Lower leg skin (tissue), 4 donors: ENCODE measurements around the gene LIPG. TPM values are rescaled to one million over a fixed set of nuclear protein-coding genes. Genes with fewer than 3 reads are reported as not detected.

Experiments used
- DNase-seq, 2 donors: peaks; one replicate each; pipeline ENCODE4 v3.0.0-alpha.2; 2019; ENCODE audit warnings: low spot score in 2 of 2
- H3K4me3 ChIP-seq: fragments of 200-600 bp; sonication (generic); 2 replicates; pipeline ENCODE4 v1.5.1; 2017; ENCODE audit warnings: mild to moderate bottlenecking, low read depth; ENCODE audit not compliant: poor library complexity, severe bottlenecking
- POLR2A ChIP-seq, 2 donors: fragments of 450-650 bp; IDR thresholded peaks; one replicate each; pipeline ENCODE4 v1.6.1; 2016 to 2017; ENCODE audit warnings: antibody characterized with exemption in 2 of 2, mild to moderate bottlenecking in 1 of 2, moderate library complexity in 1 of 2
- WGBS, 2 donors: methylation state at CpG; one replicate each; pipeline ENCODE4 v1.1.5; 2018; 5-methylcytosine and 5-hydroxymethylcytosine counted together
- intact Hi-C: fragments of 100-400 bp; cut with DNase I; formaldehyde crosslinking; loops from one replicate; pipeline ENCODE4 v1.15.0; 2023; ENCODE audit warnings: low total_unique reads
- total RNA-seq, 4 donors: library from RNA; depleted of rRNA; stranded (reverse); fragments of >200 nt; gene quantifications; one replicate each; pipeline ENCODE4 v1.1.0, GENCODE V29; 2016
- TF ChIP-seq, protein P1 (sequence below), 3 donors: fragments of 450-650 bp; IDR thresholded peaks; one replicate each; pipeline ENCODE4 v1.5.1; 2016; ENCODE audit warnings: antibody characterized with exemption in 3 of 3, mild to moderate bottlenecking in 3 of 3, moderate library complexity in 2 of 3

The LIPG gene
- total RNA-seq, 4 donors from 2014 or later, result 0.23 to 3.6 (median 2.0) TPM

DNA sequence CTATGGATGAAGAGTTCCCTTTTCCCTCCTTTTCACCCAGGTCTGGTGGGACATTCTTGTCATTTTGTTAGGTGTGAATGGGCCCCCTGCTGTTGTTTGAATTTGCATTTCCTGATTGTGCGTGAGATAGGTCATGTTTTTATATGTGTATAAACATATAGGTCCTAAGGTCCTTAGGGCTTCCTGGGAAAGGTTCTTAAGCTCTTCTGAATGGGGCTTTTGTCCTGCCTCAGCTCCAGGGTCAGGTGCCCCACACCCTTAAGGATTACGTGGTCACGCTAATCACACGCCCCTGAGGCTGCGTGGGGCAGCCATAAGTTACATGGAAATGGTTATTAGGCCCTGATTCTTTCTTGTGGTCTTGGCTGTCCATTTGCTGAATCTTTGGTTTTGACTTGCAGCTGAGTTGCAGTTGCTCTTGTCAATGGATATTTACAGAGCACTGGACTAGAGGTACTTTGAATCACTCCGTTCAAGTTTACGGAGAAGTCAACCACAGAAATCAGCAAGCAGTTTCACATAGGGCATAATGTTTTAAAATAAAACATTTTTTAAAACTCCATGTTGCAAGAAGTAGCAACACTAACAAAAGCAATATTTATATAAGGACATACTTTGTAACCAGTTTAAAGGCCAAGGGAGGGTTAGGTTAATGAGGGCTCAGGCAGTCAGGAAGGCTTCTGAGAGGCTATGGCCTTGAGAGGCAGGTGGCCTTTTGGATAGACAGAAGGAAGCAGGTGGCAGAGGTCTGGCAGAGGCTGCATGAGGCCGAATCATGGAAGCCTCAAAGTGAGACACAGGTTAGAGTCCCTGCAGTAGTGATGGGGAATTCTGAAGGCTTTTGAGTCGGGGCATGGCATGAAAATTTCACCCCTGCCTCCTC, 24.2 kb downstream of the LIPG start:
- intact Hi-C loops, result no loop called here
- no peak overlapping the region for H3K4me3 ChIP-seq
- peak in 1 of 2 donors; percentile 43 for DNase-seq
- TF ChIP-seq, protein P1, sequence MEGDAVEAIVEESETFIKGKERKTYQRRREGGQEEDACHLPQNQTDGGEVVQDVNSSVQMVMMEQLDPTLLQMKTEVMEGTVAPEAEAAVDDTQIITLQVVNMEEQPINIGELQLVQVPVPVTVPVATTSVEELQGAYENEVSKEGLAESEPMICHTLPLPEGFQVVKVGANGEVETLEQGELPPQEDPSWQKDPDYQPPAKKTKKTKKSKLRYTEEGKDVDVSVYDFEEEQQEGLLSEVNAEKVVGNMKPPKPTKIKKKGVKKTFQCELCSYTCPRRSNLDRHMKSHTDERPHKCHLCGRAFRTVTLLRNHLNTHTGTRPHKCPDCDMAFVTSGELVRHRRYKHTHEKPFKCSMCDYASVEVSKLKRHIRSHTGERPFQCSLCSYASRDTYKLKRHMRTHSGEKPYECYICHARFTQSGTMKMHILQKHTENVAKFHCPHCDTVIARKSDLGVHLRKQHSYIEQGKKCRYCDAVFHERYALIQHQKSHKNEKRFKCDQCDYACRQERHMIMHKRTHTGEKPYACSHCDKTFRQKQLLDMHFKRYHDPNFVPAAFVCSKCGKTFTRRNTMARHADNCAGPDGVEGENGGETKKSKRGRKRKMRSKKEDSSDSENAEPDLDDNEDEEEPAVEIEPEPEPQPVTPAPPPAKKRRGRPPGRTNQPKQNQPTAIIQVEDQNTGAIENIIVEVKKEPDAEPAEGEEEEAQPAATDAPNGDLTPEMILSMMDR (IDR thresholded peaks at IDR 0.05), result no peak
- no peak for TF ChIP-seq POLR2A (IDR thresholded peaks at IDR 0.05)
- WGBS, 2 donors, result 86 to 90% methylated on average over 9 of the region's 9 CpGs

GRCh38 chr18:49588171-49588570, 26.3 kb downstream of the LIPG start:
- WGBS, 2 donors, result 81 to 96% methylated on average over 6 of the region's 6 CpGs

DNA sequence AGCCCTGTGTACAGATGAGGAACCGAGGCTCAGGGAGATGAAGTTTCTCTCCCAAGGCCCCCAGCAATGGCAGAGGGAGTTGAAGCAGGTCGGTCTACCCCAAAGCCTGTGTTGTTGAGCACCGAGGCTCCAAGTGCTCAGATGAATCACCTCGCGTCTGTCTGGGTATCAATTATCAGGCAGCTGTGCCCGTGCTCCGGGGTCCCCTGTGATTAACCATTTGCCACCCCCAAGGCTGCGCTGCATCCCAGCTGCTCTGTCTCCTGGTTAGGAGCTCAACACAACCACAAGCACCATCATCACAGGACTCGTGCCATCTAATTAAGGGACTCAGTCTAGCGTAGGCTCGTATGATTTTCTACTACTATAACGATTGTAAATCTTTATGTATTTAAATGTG, 27.1 kb downstream of the LIPG start:
- no peak overlapping the region for H3K4me3 ChIP-seq
- TF ChIP-seq, protein P1 (IDR thresholded peaks at IDR 0.05), result no peak
- TF ChIP-seq POLR2A (IDR thresholded peaks at IDR 0.05), result no peak
- DNase-seq, result no peak
- 89 to 91% methylated on average over 12 of the region's 12 CpGs for WGBS, 2 donors
- intact Hi-C loops, result no loop called here

More at GRCh38 chr18:49588171-49588570, 26.3 kb downstream of the LIPG start:
- no peak overlapping the region for H3K4me3 ChIP-seq
- intact Hi-C loops, result no loop called here
- DNase-seq, result no peak
- TF ChIP-seq, protein P1 (IDR thresholded peaks at IDR 0.05), result no peak
- no peak for TF ChIP-seq POLR2A (IDR thresholded peaks at IDR 0.05)

- no peak overlapping the region for H3K4me3 ChIP-seq
- TF ChIP-seq, protein P1 (IDR thresholded peaks at IDR 0.05), result no peak
- no peak for TF ChIP-seq POLR2A (IDR thresholded peaks at IDR 0.05)
- intact Hi-C loops, result no loop called here
- DNase-seq, result no peak
- 85 to 90% methylated on average over 10 of the region's 10 CpGs for WGBS, 2 donors
These were observed 28.8 kb downstream of the LIPG start for GRCh38 chr18:49590608-49591007.

GRCh38 chr18:49591271-49591670, 29.4 kb downstream of the LIPG start:
- intact Hi-C loops, result no loop called here
- no peak for TF ChIP-seq POLR2A (IDR thresholded peaks at IDR 0.05)
- TF ChIP-seq, protein P1 (IDR thresholded peaks at IDR 0.05), result no peak
- 52 to 60% methylated on average over 3 of the region's 3 CpGs for WGBS, 2 donors
- no peak overlapping the region for H3K4me3 ChIP-seq
- no peak for DNase-seq
